Prostate gland (tissue), 2 donors: ENCODE data around the gene TTC33.
"Not testable (repeated sequence)": the region's sequence is repeated elsewhere in the genome, so short reads cannot be mapped to it uniquely, and the experiment has no call there.

Experiments
- POLR2AphosphoS5 ChIP-seq: sonication (generic); formaldehyde crosslinking; IDR thresholded peaks from one replicate; pipeline ENCODE4 v1.6.1; 2017; ENCODE audit warnings: antibody characterized with exemption
- TF ChIP-seq, protein P1 (sequence below), 4 experiments: fragments of 200-600 bp in 2 of 4; fragments of 450-650 bp in 2 of 4; sonication (generic) in 2 of 4; IDR thresholded peaks; 1 replicate in 3 of 4; 2 replicates in 1 of 4; pipeline ENCODE4 v1.5.1; 2016 to 2019; ENCODE audit warnings: antibody characterized with exemption in 4 of 4, mild to moderate bottlenecking in 2 of 4, moderate library complexity in 2 of 4

DNA sequence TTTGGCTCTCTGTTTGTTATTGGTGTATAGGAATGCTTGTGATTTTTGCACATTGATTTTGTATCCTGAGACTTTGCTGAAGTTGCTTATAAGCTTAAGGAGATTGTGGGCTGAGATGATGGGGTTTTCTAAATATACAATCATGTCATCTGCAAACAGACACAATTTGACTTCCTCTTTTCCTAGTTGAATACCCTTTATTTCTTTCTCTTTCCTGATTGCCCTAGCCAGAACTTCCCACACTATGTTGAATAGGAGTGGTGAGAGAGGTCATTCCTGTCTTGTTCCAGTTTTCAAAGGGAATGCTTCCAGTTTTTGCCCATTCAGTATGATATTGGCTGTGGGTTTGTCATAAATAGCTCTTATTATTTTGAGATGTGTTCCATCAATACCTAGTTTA, 192.6 kb downstream of the TTC33 start:
- not testable (repeated sequence) for TF ChIP-seq POLR2AphosphoS5
- TF ChIP-seq, protein P1, sequence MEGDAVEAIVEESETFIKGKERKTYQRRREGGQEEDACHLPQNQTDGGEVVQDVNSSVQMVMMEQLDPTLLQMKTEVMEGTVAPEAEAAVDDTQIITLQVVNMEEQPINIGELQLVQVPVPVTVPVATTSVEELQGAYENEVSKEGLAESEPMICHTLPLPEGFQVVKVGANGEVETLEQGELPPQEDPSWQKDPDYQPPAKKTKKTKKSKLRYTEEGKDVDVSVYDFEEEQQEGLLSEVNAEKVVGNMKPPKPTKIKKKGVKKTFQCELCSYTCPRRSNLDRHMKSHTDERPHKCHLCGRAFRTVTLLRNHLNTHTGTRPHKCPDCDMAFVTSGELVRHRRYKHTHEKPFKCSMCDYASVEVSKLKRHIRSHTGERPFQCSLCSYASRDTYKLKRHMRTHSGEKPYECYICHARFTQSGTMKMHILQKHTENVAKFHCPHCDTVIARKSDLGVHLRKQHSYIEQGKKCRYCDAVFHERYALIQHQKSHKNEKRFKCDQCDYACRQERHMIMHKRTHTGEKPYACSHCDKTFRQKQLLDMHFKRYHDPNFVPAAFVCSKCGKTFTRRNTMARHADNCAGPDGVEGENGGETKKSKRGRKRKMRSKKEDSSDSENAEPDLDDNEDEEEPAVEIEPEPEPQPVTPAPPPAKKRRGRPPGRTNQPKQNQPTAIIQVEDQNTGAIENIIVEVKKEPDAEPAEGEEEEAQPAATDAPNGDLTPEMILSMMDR (IDR thresholded peaks at IDR 0.05), result not testable (repeated sequence)
